Smooth muscle cell (in vitro differentiated cells): ENCODE data around the gene RAD51B. TPM values are rescaled to one million over a fixed set of nuclear protein-coding genes. Genes with fewer than 3 reads are reported as not detected.
A peak's percentile ranks its signal among the peaks of the same experiment; 100 is the strongest.

Source experiments
- DNase-seq: peaks from one replicate; lab custom pipeline; 2025; ENCODE audit not compliant: unreplicated experiment; lab: John Stamatoyannopoulos, UW
- H2AFZ ChIP-seq: fragments of 200-600 bp; sonication (generic); 2 replicates; pipeline ENCODE4 v1.6.0; 2016; ENCODE audit warnings: antibody characterized with exemption, low read depth, mild to moderate bottlenecking
- H3F3A ChIP-seq: fragments of 200-600 bp; sonication (generic); 2 replicates; pipeline ENCODE4 v1.6.0; 2017; ENCODE audit warnings: antibody characterized with exemption, low read depth
- H3K27ac ChIP-seq: fragments of 200-600 bp; sonication (generic); 2 replicates; pipeline ENCODE4 v1.5.1; 2016; ENCODE audit warnings: low read depth, mild to moderate bottlenecking
- H3K27me3 ChIP-seq: fragments of 200-600 bp; sonication (generic); 2 replicates; pipeline ENCODE4 v1.6.1; 2016; ENCODE audit warnings: low read depth, mild to moderate bottlenecking
- H3K36me3 ChIP-seq: fragments of 200-600 bp; sonication (generic); 2 replicates; pipeline ENCODE4 v1.5.1; 2016; ENCODE audit warnings: low read depth
- H3K4me1 ChIP-seq: fragments of 200-600 bp; sonication (generic); 2 replicates; pipeline ENCODE4 v1.5.1; 2016; ENCODE audit warnings: low read depth
- H3K4me2 ChIP-seq: fragments of 200-600 bp; sonication (generic); 2 replicates; pipeline ENCODE4 v1.6.0; 2016; ENCODE audit warnings: mild to moderate bottlenecking
- H3K4me3 ChIP-seq: fragments of 200-600 bp; sonication (generic); 2 replicates; pipeline ENCODE4 v1.5.1; 2016; ENCODE audit warnings: mild to moderate bottlenecking
- H3K79me2 ChIP-seq: fragments of 200-600 bp; sonication (generic); 2 replicates; pipeline ENCODE4 v1.6.0; 2016; ENCODE audit warnings: low read depth, mild to moderate bottlenecking
- H3K9ac ChIP-seq: fragments of 200-600 bp; sonication (generic); 2 replicates; pipeline ENCODE4 v1.6.0; 2016; ENCODE audit warnings: low read depth
- H3K9me3 ChIP-seq: fragments of 200-600 bp; sonication (generic); replicated peaks from 2 replicates; pipeline ENCODE4 v1.5.1; 2016; ENCODE audit warnings: low read depth
- H4K20me1 ChIP-seq: fragments of 200-600 bp; sonication (generic); 2 replicates; pipeline ENCODE4 v1.6.0; 2016; ENCODE audit warnings: low read depth
- WGBS: methylation state at CpG from one replicate; pipeline ENCODE4 v1.1.7; 2016; ENCODE audit warnings: low lambda C conversion rate; 5-methylcytosine and 5-hydroxymethylcytosine counted together
- polyA plus RNA-seq: library from polyadenylated mRNA; unstranded; fragments of >200 nt; fragmentation: Nextera tagmentation; extraction: Ambion mirVana; gene quantifications from 2 replicates; pipeline ENCODE4 v1.2.1, GENCODE V29; 2016
- total RNA-seq: library from RNA; depleted of rRNA; stranded (reverse); fragments of >200 nt; gene quantifications from 2 replicates; pipeline ENCODE4 v1.2.3, GENCODE V29; 2014
- TF ChIP-seq, protein P1 (sequence below): fragments of 200-600 bp; sonication (generic); IDR thresholded peaks from 2 replicates; pipeline ENCODE4 v1.5.1; 2017; ENCODE audit warnings: borderline replicate concordance, mild to moderate bottlenecking, antibody characterized with exemption; ENCODE audit not compliant: insufficient read depth, poor library complexity, severe bottlenecking

RAD51B gene
- total and polyA plus RNA-seq, 2 experiments from 2014 or later, result 4.6 to 5.3 TPM

DNA sequence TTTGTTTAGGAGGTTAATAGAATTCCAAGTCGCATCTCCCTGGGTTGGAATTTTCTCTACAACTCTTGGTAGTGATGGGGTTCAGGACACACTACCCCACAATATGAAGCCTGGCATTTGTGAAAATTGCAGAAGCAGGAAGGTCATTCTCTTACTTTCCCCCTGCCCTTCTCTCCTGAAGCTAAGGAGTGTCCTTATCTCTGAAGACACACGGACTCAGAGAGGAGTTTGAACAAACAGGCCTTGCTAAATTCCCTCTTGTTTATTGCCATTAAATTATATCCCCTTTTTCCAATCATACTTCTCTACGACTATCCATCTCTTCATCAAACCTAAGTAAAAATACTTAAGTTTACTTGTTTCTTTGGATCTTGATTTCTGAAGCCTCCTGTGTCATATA is 443.0 kb downstream of the RAD51B start:
- WGBS, result 79% methylated on average over 3 of the region's 3 CpGs
- H4K20me1 ChIP-seq, result no peaks in the 10 kb centered on the region
- TF ChIP-seq, protein P1, sequence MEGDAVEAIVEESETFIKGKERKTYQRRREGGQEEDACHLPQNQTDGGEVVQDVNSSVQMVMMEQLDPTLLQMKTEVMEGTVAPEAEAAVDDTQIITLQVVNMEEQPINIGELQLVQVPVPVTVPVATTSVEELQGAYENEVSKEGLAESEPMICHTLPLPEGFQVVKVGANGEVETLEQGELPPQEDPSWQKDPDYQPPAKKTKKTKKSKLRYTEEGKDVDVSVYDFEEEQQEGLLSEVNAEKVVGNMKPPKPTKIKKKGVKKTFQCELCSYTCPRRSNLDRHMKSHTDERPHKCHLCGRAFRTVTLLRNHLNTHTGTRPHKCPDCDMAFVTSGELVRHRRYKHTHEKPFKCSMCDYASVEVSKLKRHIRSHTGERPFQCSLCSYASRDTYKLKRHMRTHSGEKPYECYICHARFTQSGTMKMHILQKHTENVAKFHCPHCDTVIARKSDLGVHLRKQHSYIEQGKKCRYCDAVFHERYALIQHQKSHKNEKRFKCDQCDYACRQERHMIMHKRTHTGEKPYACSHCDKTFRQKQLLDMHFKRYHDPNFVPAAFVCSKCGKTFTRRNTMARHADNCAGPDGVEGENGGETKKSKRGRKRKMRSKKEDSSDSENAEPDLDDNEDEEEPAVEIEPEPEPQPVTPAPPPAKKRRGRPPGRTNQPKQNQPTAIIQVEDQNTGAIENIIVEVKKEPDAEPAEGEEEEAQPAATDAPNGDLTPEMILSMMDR, result no peak
- H3K4me2 ChIP-seq, result no peak overlapping the region
- H2AFZ ChIP-seq, result no peak overlapping the region
- H3K27ac ChIP-seq, result no peak overlapping the region
- no peak overlapping the region for H3K9ac ChIP-seq
- H3K27me3 ChIP-seq, result no peaks in the 10 kb centered on the region
- H3F3A ChIP-seq, result no peaks in the 10 kb centered on the region
- no peak for DNase-seq
- no peaks in the 10 kb centered on the region for H3K36me3 ChIP-seq
- no peaks in the 10 kb centered on the region for H3K79me2 ChIP-seq
- H3K4me3 ChIP-seq, result no peak overlapping the region
- no peaks in the 10 kb centered on the region for H3K9me3 ChIP-seq
- peaks cover 51% of the 10 kb centered on the region for H3K4me1 ChIP-seq

DNA sequence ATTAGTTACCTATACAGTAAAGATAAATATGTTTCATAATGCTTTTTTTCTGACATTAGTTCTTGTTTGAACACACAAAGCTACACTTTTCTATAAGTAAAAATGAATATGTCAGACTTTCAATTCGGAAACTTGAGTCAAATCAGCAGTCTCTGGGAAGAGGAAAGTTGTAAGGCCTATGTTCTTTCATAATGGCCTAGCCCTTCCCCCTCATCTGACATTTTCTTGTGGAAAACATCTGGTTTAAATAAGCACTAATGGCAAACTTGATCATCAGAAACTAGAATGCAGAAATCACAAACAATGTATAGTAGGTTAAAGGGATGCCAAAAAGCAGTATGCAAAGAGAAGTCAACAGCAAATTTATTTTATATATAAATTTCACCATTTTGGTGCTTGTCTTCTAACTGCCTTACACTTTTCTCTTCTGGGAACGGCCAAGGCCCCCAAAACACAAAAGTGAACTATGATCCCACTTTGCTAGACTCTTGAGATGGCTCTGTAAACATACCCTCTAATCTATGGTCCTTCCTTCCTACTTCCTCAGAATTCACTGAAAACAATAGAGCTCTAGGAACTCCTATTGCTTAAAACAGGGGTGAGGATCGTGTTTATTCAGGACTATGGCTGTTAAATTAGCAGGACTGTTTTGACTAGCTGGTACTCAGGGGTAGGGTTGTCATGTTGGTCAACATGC is 444.1 kb downstream of the RAD51B start:
- Histone ChIP-seq H3K9me3 (no peaks in the 10 kb centered on the region), H3K9ac (no peak overlapping the region), H3K36me3 (no peaks in the 10 kb centered on the region), H3K4me3 (no peak overlapping the region), H3K4me1 (peaks cover 51% of the 10 kb centered on the region), H3K27me3 (no peaks in the 10 kb centered on the region), H4K20me1 (no peaks in the 10 kb centered on the region), H3K4me2 (peak overlapping the region; percentile 25), H2AFZ (no peak overlapping the region), H3F3A (no peaks in the 10 kb centered on the region), H3K79me2 (no peaks in the 10 kb centered on the region), H3K27ac (peak overlapping the region; percentile 29)
- TF ChIP-seq, protein P1, result no peak
- 71% methylated on average over 3 of the region's 3 CpGs for WGBS
- no peak for DNase-seq

DNA sequence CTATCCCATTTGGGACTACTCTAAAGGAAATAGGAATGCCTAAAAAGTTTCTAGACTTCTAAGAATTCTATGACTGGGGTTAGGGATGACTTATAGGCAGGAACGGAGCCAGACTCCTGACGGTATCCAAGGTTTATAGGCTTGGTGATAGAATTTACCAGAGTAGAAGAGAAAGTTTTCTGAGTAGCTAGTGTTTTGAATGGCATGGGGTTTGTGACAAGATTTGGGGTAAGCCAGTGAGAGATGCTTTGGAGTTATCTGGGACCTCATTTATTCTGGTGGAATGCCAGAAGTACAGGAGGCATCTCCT is 444.6 kb downstream of the RAD51B start:
- DNase-seq, result no peak
- peak overlapping the region; percentile 29 for H3K27ac ChIP-seq
- no peaks in the 10 kb centered on the region for H3K9me3 ChIP-seq
- H4K20me1 ChIP-seq, result no peaks in the 10 kb centered on the region
- H3K27me3 ChIP-seq, result no peaks in the 10 kb centered on the region
- no peak overlapping the region for H3K9ac ChIP-seq
- H2AFZ ChIP-seq, result no peak overlapping the region
- no peaks in the 10 kb centered on the region for H3K36me3 ChIP-seq
- WGBS, result 29% methylated on average over 2 of the region's 2 CpGs
- H3K4me2 ChIP-seq, result peak overlapping the region; percentile 25
- H3K4me1 ChIP-seq, result peaks cover 51% of the 10 kb centered on the region
- H3F3A ChIP-seq, result no peaks in the 10 kb centered on the region
- H3K79me2 ChIP-seq, result no peaks in the 10 kb centered on the region
- no peak overlapping the region for H3K4me3 ChIP-seq
- TF ChIP-seq, protein P1, result no peak

DNA sequence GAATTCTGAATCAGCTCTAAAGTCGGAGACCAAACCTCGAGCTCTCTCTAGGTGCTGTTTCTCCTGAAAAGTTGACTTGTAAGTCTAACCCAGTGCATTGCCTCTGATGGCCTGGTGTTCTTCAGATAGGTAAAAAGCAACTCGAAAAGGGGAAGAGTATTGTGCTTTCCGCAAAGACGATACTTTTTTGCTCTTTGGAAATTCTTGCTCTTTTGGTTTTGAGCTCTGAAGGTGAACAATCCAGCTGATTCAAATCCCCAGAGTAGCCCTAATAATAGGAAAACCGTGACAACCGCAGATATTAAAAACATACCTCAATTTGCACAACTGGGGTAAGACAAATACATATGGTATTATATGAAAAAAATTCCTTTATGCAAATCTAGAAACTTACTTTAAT is 447.4 kb downstream of the RAD51B start:
- H2AFZ ChIP-seq, result no peak overlapping the region
- TF ChIP-seq, protein P1, result no peak
- H3K9me3 ChIP-seq, result no peaks in the 10 kb centered on the region
- no peaks in the 10 kb centered on the region for H3K79me2 ChIP-seq
- 95% methylated on average over 7 of the region's 7 CpGs for WGBS
- no peaks in the 10 kb centered on the region for H3K27me3 ChIP-seq
- H3K4me3 ChIP-seq, result no peak overlapping the region
- no peaks in the 10 kb centered on the region for H3K36me3 ChIP-seq
- H3F3A ChIP-seq, result peaks cover 8% of the 10 kb centered on the region
- H3K4me1 ChIP-seq, result peaks cover 31% of the 10 kb centered on the region
- H3K9ac ChIP-seq, result no peak overlapping the region
- H3K27ac ChIP-seq, result no peak overlapping the region
- H3K4me2 ChIP-seq, result no peak overlapping the region
- no peaks in the 10 kb centered on the region for H4K20me1 ChIP-seq
- no peak for DNase-seq
